ENCODE results near the gene SKAP1. TPM values are rescaled to one million over a fixed set of nuclear protein-coding genes. Genes with fewer than 3 reads are reported as not detected.

SKAP1 gene
- total and polyA plus RNA-seq, 2 of the 13 experiments (the other 11 are each of a cell fraction or from before 2014, with no cell fraction given), result 0.21 TPM; not detected in 1

DNA sequence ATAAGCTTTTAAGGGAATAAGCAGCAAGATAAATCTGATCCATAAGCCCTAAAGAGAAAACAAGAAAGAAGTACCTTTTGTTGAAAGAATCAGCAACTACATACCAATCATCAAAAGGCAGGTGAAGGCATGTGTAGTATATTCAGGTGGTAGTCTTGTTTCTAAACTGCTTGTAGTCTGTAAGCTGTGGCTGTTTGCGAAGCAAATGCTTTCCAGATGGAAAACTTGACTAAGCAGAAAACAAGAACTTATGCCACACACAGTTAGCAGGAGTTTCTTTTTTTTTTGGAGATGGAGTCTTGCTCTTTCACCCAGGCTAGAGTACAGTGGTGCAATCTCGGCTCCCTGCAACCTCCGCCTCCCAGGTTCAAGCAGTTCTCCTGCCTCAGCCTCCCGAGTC is 334.4 kb downstream of the SKAP1 start (continued):
- no peak for TF ChIP-seq NKX3-1 (CRISPR knock-in tag; IDR thresholded peaks at IDR 0.05)
- TF ChIP-seq KAT2B (IDR thresholded peaks at IDR 0.05; ENCODE audit: borderline replicate concordance, low read depth, low read length), result no peak
- no peak for TF ChIP-seq HES4 (CRISPR knock-in tag; IDR thresholded peaks at IDR 0.05; ENCODE audit: borderline replicate concordance)
- TF ChIP-seq ZNF777 (CRISPR knock-in tag; IDR thresholded peaks at IDR 0.05), result no peak
- TF ChIP-seq TCF7 (IDR thresholded peaks at IDR 0.05; ENCODE audit: low read depth), result no peak
- TF ChIP-seq IRF1 (CRISPR knock-in tag; IDR thresholded peaks at IDR 0.05; ENCODE audit: low read depth), result no peak
- no peak for TF ChIP-seq RFXANK (CRISPR knock-in tag; IDR thresholded peaks at IDR 0.05)
- TF ChIP-seq, protein P1, sequence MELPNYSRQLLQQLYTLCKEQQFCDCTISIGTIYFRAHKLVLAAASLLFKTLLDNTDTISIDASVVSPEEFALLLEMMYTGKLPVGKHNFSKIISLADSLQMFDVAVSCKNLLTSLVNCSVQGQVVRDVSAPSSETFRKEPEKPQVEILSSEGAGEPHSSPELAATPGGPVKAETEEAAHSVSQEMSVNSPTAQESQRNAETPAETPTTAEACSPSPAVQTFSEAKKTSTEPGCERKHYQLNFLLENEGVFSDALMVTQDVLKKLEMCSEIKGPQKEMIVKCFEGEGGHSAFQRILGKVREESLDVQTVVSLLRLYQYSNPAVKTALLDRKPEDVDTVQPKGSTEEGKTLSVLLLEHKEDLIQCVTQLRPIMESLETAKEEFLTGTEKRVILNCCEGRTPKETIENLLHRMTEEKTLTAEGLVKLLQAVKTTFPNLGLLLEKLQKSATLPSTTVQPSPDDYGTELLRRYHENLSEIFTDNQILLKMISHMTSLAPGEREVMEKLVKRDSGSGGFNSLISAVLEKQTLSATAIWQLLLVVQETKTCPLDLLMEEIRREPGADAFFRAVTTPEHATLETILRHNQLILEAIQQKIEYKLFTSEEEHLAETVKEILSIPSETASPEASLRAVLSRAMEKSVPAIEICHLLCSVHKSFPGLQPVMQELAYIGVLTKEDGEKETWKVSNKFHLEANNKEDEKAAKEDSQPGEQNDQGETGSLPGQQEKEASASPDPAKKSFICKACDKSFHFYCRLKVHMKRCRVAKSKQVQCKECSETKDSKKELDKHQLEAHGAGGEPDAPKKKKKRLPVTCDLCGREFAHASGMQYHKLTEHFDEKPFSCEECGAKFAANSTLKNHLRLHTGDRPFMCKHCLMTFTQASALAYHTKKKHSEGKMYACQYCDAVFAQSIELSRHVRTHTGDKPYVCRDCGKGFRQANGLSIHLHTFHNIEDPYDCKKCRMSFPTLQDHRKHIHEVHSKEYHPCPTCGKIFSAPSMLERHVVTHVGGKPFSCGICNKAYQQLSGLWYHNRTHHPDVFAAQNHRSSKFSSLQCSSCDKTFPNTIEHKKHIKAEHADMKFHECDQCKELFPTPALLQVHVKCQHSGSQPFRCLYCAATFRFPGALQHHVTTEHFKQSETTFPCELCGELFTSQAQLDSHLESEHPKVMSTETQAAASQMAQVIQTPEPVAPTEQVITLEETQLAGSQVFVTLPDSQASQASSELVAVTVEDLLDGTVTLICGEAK (IDR thresholded peaks at IDR 0.05), result no peak
- TF ChIP-seq, protein P1 (CRISPR knock-in tag; IDR thresholded peaks at IDR 0.05), result no peak
- no peak for TF ChIP-seq WIZ (CRISPR knock-in tag; IDR thresholded peaks at IDR 0.05)
- TF ChIP-seq TGIF2 (CRISPR knock-in tag; IDR thresholded peaks at IDR 0.05), result no peak

All from HepG2 (cell line).